GM21529 (cell line): Measurements from ENCODE around the gene HOXD12.

ENCODE experiments used
- ATAC-seq: cut with Tn5 transposase; IDR thresholded peaks from one replicate; pipeline ENCODE4 v1.9.1; 2021; ENCODE audit not compliant: unreplicated experiment

HOXD12 gene

GRCh38 chr2:176099728-176100546 is at the start of gene HOXD12:
Gene HOXD12, plus strand, starts transcription at chr2:176099795. Its CDS starts 7 bp downstream, at chr2:176099802.
- ATAC-seq = no peak

DNA sequence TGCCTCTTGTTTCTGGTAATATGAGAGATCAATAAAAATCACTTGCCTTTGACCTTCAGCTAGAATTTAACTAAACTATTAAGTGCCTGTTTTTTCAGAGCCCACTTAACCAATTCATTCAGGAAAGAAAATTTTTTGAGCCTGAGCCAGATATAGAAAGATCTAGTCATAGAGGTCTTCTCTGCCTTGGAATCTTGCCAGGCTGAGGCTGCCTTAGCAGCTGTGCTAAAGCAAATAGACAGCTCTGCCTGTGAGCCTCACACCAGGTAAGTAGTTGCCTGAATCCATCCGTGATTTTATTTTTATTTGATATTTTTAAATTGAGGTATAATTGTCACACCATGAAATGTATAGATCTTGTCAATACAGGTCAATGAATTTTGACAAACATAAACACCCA is 43.2 kb upstream of the HOXD12 start:
- no peak for ATAC-seq

DNA sequence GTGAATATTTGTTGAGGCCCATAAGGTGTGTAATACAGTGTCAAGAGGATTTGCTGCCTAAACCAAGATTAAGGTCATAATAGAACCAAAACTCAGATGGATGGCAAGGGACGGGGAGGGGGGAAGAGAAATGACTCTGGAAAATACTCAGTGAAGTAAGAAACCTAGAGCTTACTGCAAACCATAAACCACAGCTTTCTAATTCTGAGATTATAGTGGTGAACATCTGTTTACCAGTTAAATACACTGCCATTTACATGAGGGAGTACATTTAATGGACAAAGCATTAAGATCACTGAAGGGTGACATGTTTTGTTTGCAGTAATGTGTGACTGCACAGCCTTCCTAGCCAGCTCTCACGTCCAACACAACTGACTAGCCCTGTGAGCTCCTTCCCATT is 35.6 kb upstream of the HOXD12 start:
- ATAC-seq = no peak

- ATAC-seq = no peak
Observed at GRCh38 chr2:176066645-176067588, 32.7 kb upstream of the HOXD12 start.

DNA sequence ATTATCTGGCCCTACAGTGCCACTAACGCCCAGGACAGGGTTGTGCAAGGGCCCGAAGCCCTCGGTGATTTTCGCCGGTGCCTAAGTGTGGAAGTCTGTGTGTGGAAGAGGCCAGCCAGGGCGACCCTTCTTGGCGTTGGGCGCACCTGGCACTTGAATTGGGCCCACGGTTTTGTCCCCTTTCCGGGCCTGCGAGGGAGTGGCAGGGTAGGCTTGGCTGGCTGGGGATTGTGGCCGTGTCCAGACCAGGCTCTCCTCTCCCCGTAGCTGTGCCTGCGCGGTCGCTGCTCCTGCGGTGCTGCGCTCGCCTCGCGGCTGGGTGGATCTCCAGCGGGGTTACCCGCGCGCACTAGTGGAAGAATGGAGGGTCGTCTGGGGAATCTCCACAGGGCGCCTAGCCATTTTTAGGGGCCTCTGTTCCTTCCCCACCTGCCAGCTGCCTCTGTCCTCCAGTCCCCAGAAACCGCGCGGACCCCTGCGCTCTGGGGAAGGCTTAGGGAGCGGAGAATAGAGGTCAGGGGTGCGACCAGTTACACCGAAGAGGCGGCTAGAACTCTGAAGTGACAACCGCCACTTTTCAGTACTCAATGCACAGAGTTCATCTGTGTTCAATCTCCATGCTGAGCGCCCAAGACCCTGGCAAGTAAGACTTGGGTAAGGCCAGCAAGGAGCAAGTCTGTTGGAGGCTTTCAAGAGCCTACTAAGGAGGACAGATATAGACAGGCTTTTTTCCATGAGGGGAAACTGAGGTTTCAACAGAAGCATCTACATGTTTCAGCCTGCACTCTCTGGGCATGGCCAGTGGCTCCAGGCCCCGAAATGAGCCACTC is 31.8 kb upstream of the HOXD12 start:
- ATAC-seq = no peak

GRCh38 chr2:176068419-176068832 is 31.2 kb upstream of the HOXD12 start:
- no peak for ATAC-seq

- no peak for ATAC-seq
Observed at GRCh38 chr2:176071330-176072291, 28.0 kb upstream of the HOXD12 start.

GRCh38 chr2:176072292-176072669 is 27.3 kb upstream of the HOXD12 start:
- no peak for ATAC-seq

- ATAC-seq = no peak
Observed at GRCh38 chr2:176072951-176073904, 26.4 kb upstream of the HOXD12 start.

- no peak for ATAC-seq
Observed at GRCh38 chr2:176074919-176075425, 24.6 kb upstream of the HOXD12 start.

GRCh38 chr2:176075481-176075880 is 24.1 kb upstream of the HOXD12 start:
- ATAC-seq = no peak

- no peak for ATAC-seq
Observed at GRCh38 chr2:176076063-176076462, 23.5 kb upstream of the HOXD12 start.

GRCh38 chr2:176076796-176077195 is 22.8 kb upstream of the HOXD12 start:
- no peak for ATAC-seq

GRCh38 chr2:176078541-176079284 is 20.9 kb upstream of the HOXD12 start:
- no peak for ATAC-seq

DNA sequence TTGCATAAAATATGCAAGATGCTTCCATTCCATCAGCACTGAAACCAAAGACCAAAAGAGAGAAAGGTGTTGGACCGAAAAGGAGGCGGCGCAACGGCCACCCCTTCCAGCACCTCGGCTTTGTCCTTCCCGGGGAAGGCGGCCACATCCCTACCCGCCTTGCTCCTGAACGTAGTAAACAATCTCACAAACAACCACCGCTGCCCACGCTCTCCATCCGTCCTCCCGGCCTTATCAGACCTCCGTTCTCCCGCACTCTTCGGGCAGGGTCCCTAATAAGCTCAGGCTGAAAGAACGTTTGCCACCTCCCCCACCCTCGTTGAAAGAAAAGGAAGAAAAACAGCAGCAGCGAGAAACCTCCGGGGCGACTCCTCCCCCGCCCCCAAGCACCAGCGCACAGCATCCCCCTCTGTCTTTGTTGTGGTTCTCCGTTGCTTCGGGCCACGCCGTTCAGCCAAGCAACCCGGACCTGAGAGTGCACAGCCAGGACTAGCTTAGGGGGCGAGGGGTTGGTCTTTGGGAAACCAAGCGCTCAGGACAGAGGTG is 20.2 kb upstream of the HOXD12 start:
- no peak for ATAC-seq

DNA sequence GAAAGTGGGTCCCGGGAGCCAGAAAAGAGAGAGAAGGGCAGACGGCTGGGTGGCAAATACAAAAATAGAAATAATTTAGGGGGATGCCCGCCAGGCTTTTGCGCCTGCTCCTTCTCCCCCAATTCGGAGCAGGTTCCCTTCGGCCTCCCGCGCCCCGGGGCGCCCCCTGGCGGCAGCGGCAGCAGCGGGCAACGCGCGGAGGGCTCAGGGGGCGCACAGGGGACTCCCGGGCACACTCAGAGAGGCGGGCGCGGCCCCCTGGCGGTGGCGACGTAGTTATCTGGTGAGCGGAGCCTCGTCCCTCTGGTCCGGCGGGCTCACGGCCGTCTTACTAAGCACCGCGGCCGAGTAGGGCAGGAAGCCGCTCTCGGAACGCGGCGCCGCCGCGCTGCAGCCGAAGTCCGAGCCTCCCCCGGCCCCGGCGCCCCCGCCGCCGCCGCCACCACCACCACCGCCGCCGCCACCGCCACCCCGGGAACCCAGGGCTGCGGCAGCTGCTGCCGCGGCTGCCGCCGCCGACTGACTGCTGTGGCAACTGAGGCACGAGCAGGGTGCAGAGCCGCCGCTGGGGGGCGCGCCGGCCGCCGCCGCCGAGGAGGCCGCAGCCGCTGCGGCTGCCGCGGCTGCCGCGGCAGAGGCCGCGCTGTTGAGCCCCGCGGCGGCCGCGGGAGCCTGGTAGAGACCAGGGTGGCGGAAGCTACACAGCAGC is 19.6 kb upstream of the HOXD12 start:
- ATAC-seq = no peak
